ENCODE results near the gene APOBEC3H.

APOBEC3H gene

DNA sequence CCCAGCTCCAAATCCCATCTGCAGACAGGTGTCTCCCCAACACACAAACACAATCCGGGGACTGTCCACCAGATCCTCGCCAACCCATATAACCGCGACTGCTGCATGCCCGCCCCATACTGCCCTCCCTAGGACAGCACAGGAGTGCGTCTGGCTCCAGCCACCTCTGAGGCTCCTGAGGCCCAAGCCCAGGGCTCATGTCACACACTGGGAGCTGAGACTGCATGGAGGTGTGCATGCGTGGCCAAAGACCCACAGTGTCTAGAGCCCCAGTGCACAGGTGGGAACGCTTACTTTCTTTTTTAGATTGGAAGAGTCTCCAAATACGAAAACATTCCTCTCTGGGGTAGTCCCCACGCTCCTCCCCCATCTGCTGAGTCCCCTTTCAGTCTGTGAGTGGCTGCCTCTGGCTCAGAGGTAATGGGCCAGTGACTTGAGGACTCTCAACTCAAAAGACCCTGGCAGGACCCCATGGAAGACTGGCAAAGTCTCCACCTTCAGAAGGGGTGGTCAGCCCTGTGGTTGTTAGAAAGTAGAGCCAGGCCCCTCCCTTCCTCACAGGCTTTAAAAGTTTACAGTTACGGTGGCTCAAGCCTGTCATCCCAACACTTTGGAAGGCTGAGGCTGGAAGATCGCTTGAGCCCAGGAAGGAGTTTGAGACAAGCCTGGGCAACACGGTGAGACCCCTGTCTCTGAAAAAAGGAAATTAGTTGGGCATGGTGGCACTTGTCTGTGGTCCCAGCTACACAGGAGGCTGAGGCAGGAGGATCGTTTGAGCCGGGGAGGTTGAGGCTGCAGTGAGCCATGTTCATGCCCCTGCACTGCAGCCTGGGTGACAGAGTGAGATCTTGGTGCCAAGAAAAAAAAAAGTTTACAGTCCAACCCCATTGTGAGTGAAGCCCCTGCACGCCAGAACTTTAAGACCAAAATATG, 53.1 kb downstream of the APOBEC3H start:
- TF ChIP-seq, protein P1, sequence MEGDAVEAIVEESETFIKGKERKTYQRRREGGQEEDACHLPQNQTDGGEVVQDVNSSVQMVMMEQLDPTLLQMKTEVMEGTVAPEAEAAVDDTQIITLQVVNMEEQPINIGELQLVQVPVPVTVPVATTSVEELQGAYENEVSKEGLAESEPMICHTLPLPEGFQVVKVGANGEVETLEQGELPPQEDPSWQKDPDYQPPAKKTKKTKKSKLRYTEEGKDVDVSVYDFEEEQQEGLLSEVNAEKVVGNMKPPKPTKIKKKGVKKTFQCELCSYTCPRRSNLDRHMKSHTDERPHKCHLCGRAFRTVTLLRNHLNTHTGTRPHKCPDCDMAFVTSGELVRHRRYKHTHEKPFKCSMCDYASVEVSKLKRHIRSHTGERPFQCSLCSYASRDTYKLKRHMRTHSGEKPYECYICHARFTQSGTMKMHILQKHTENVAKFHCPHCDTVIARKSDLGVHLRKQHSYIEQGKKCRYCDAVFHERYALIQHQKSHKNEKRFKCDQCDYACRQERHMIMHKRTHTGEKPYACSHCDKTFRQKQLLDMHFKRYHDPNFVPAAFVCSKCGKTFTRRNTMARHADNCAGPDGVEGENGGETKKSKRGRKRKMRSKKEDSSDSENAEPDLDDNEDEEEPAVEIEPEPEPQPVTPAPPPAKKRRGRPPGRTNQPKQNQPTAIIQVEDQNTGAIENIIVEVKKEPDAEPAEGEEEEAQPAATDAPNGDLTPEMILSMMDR (IDR thresholded peaks at IDR 0.05; ENCODE audit: low read length, missing control alignments): no peak
- no peak overlapping the region for H3K4me3 ChIP-seq (replicated peaks; ENCODE audit: low read depth, low read length)
- DNase-seq (ENCODE audit: low read depth): no peak

DNA sequence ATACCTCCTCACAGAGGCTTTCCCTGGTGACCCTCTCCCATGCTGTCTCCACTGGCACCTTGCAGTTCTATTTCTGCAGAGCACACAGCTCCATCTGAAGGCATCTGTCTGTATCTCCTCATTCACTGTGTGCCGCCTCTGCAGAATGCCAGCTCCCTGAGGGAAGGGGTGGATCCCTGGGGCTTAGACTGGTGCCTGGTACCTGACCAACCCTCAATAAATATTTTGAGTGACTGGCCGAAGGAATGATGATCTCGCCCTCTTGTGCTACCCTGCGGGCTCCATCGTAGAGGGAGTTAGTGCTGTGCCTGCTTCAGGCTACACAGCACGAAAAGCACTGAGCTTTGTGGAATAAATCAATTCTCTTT, 53.8 kb downstream of the APOBEC3H start:
- no peak overlapping the region for H3K4me3 ChIP-seq (replicated peaks; ENCODE audit: low read depth, low read length)
- DNase-seq (ENCODE audit: low read depth): no peak

GRCh38 chr22:39151329-39151975, 54.4 kb downstream of the APOBEC3H start:
- H3K4me3 ChIP-seq (replicated peaks; ENCODE audit: low read depth, low read length): peak overlapping the region; percentile 61
- DNase-seq (ENCODE audit: low read depth): no peak

More for the DNA sequence above, 53.8 kb downstream of the APOBEC3H start:
- TF ChIP-seq, protein P1 (IDR thresholded peaks at IDR 0.05; ENCODE audit: low read length, missing control alignments): no peak

DNA sequence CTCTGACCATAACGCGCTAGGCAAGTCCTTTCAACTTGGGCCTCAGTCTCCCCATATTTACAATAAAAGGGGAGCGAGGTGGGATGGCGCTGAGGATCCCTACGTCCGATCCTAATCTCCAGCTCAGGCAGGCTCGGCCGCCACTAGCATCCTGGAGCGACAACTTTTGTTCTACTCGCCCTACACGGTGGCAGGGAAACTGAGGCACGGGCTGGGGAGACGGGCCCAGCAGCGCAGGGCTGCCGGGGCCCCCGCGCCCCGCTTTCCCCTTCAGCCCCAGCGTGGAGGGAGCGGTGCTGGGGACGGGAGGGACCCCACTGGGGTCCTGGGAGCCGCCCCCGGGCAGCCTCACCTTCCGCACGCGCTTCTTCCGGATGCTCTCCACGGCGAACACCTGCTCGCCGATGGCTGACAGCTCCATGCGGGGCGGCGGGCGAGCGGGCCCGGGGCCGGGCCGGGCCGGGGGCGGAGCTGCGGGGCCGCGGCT, 55.0 kb downstream of the APOBEC3H start:
- peak overlapping the region; percentile 61 for H3K4me3 ChIP-seq (replicated peaks; ENCODE audit: low read depth, low read length)
- DNase-seq (ENCODE audit: low read depth): no peak
- TF ChIP-seq, protein P1 (IDR thresholded peaks at IDR 0.05; ENCODE audit: low read length, missing control alignments): no peak

More at GRCh38 chr22:39151329-39151975, 54.4 kb downstream of the APOBEC3H start:
- TF ChIP-seq, protein P1 (IDR thresholded peaks at IDR 0.05; ENCODE audit: low read length, missing control alignments): no peak

DNA sequence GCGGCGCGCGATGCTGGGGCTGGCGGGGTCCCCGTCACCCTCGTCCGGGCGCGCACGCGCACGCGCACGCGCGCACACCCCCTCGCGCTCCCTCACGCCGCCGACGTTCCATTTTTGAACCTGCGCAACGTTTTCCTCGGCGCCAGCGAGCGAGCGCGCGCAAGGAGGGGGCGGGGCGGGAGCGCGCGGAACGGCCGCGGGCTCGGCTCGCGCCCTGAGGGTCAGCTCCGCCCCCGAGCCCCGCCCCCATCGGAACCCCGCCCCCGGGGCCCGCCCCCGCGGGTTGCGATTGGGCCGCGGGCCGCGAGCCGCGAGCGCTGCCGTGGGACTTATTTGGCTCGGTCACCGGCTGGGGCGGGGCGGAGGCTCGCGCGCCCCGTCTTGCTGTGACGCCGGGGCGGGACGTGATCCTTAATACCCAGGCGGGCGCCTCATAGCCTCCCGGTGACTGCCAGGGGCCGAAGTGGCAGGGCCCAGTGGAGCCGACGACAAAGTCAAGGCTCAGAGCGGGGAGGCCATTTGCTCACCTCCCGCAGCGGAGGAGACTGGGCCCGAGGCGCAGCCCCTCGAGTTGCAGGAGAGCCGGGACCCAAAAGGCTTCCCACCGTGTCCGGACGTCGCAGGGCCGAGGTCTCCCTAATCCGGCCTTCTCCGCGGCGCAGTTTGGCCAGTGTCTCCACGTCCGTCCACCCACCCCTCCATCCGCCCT, 55.6 kb downstream of the APOBEC3H start, which contains the start of gene CBX7:
Gene CBX7, minus strand, starts transcription at position 170 of the 709 bp plus-strand sequence. CDS start 236 bp downstream, outside the sequence.
- peak; percentile 84 for DNase-seq (ENCODE audit: low read depth)

DNA sequence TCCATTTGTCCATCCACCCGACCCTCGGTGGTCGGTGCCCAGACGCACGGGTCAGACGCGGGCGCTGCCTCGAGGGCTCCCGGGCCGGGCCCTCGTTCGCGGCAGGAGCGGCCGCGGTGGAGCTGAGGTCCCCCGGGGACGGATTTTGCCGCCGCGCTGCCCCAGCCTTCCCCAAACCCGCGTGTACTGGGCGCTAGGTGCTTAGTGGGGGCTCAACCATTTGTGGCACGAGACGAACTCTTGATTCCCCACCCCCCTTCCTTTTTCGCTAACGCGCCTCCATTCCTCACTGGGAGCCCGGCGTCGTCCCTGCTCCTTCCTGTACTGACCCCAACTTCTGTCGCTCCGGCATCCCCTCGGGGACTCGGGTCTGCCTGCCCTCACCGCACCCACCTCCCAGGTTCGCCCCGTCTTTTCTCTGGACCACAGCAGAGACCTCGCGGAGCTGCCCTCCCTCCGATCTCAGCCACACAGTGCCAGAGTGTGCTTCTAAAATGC, 56.2 kb downstream of the APOBEC3H start:
- peak overlapping the region; percentile 53 for H3K4me3 ChIP-seq (replicated peaks; ENCODE audit: low read depth, low read length)
- TF ChIP-seq, protein P1 (IDR thresholded peaks at IDR 0.05; ENCODE audit: low read length, missing control alignments): no peak
- no peak for DNase-seq (ENCODE audit: low read depth)

More for the DNA sequence above, 55.6 kb downstream of the APOBEC3H start, which contains the start of gene CBX7:
- TF ChIP-seq, protein P1 (IDR thresholded peaks at IDR 0.05; ENCODE audit: low read length, missing control alignments): no peak
- peak within 1 kb of the TSS; percentile 61 for H3K4me3 ChIP-seq (replicated peaks; ENCODE audit: low read depth, low read length)

Measured in fibroblast of pulmonary artery (primary cell).